Measurements from ENCODE around the gene SLC12A6.

SLC12A6 gene

DNA sequence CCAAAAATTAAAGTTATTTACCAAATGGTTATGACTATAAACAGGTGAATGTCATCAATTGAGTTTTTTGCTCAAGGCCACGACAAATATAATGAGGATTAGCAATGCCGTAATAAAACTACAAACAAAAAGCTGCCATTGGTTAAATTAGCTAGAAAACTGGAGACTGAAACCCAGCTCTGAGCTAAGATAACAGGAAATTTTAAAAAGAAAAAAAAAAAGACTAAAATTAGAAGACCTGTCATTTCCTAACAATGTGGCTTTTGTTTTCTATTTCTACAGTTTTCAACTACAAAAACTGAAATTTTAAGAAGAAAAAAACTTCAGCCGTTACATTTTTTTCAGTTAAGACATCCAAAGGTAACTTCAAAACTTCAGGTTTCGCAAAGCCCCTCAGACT is 9.7 kb downstream of the SLC12A6 start:
- DNase-seq: no peak

DNA sequence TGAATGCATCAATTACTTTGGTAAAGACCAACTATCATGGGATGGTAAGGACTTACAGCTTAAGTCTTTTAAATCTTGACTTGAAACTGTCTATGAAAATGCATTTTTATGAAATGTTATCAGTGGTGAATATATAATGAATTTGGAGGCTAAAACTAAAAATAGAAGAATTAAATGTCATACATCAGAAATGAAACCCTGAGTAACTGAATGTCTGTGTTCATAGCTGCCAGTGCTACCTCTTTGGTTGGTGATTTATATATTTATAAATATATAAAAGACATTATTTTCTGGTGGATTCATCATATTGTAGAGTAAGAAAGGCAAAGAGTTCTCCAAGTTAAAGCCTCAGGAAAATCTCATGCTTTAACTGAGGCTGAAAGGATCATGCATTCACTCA is 12.2 kb downstream of the SLC12A6 start:
- no peak for DNase-seq

DNA sequence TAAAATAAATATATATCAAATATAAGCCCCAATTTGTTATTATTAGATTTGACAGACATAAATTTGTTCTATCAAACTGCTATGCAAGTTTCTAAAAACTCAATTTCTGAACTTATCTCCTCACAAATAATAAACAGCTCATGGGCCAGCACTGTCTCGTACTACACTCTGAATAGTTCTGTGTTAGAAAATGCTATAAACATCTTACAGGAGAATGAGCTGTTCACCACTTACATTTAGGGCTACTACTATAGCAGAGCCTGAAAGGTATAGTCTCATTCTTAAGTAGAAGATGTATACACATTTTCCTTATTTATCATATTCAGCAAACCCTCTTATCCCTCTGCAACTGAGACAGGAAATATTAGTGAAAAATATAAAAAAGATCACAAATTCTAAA is 12.6 kb downstream of the SLC12A6 start:
- DNase-seq: no peak

DNA sequence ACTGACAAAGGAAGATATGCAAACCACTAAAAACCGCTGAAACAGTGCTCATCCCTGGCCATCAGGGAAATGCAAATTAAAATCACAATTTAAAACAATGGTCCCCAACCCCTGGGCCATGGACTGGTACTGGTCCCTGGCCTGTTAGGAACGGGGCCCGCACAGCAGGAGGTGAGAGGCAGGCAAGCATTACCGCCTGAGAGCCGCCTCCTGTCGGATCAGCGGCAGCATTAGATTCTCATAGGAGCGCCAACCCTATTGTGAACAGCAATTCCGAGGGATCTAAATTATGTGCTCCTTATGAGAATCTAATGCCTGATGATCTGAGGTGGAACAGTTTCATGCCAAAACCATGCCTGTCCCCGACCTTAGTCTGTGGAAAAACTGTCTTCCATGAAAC is 14.4 kb downstream of the SLC12A6 start:
- no peak for DNase-seq

DNA sequence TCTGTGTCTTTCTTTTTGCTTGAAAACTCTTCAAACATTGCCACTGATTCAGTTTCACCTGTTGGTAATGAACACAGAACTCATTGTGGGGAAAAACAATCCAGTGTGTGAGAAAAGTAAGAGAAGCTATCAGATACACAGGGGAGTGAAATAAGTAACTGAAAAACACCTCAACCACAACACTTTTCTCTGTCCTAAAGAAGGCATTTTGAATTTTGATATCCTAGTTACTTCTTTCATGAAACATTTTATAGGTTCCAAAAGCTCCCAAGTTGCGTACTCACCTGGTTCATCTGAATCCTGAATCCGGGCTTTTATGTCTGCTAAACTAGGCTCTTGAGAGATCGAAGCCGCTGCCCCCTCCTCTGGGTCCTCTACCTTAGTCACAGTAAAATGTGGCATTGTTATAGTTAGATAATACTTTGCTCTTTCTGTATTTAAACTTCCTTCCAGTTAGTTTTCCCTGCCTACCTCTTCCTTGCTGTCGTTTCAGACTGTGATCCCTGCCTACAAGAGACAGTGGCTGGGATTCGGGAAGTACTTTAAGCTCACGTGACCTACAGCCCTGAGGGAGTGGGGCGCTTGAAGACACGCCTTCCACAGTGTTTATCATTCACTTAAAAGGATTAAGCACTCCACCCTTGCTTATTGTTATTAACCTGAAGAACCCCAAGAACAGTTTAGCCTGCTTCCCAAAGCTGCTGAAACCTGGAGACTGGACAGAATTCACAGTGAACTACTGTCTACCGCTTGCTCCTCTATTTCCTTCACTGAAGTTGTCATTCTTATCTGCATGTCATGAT is 19.1 kb downstream of the SLC12A6 start:
- peak; percentile 17 to 52 for DNase-seq

DNA sequence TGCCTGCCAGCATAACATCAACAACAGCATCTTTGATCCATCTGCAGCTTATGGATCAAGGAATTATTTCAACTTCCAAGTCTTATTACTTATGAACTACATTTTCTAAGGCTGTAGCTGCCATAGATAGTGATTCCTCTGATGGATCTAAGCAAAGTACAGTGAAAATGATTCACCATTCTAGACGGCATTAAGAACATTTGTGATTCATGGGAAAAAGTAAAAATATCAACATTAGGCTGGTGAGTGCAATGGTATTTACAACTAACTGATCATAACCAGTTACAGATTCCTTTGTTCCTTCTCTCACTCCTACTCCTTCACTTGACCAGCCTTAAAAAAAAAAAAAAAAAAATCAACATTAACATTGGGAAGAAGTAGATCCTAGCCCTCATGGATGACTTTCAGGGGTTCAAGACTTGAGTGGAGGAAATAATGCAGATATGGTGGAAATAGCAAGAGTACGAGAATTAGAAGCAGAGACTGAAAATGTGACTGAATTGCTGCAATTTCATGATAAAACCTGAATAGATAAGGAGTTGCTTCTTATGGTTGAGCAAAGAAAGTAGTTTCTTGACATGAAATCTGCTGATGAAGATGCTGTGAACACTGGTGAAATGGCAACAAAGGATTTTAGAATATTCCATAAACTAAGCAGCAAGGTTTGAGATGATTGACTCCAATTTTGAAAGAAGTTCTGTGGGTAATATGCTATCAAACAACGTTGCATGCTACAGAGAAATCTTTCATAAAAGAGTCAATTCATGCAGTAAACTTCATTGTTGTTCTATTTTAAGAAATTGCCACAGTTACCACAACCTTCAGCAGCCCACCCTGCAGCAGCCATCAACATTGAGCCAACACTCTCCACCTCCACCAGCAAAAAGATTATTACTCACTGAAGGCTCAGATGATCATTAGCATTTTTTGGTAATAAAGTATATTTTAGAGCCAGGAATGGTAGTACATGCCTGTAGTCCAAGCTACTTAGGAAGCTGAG is 22.8 kb downstream of the SLC12A6 start:
- DNase-seq: no peak

DNA sequence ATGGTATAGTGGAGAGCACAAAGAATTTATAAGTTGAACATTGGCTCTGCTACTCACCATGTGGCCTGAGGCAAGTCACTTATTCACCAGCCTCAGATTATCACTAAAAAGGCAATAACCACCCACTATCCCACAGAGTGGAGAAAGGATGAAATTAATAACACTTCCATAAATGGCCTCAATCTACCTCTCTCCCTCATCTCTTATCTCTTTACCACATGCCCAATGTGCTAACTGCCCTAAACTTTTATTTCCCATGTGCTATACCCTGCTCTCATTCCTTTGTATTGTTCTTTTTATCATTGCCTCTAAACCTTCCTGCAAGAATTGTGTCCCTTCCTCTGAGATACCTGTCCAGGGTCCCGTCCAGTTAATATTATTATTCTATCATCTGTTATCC is 26.0 kb downstream of the SLC12A6 start:
- no peak for DNase-seq

DNA sequence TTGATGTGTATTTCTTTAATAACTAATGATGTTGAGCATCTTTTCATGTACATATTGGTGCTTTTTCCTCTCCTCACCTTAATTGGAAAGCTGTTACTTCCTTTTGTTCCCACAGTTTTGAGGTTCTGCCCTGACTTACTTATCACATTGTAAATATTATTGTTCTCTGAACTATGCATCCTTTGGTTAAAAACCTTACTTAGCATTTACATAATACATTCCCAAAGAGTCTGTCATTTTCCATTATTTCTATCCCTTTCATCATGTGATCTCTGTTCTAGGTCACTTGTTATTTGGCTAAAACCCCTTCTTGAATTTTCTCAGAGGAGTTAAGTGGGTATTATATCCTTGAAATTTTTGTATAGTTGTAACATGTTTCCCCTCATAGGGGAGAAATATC is 33.0 kb downstream of the SLC12A6 start:
- no peak for DNase-seq

DNA sequence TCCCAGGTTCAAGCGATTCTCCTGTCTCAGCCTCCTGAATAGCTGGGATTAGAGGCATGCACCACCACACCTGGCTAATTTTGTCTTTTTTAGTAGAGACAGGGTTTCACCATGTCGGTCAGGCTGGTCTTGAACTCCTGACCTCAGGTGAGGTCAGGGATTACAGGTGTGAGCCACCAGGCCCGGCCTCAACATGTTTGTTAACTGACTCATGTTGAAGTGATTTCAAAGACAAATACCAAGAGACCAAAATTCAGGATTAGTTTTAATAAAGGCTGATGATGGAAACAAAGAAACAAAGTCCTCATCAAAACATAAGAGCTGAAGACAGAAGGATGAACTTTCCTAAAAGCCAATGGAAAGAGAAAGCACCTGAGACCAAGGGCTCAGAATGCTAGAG is 36.5 kb downstream of the SLC12A6 start:
- DNase-seq: no peak

DNA sequence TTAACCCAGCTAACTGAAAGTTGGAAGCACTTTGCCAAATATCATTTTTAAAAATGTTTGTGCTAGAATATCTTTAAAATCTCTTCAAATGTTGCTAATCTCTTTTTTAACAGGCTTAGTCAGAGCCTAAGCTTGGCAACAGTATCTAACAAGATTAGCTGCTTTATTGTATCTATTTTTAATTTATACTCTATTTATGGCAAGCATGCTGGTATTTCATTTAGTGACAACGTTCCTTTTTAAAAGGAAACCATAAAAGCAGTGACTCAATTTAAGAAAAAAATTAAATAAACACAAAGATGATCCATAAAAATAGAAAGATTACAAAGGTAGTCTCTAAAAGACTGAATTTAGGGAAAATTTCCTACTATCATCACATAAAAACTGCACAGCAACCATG is 40.5 kb downstream of the SLC12A6 start:
- DNase-seq: no peak

DNA sequence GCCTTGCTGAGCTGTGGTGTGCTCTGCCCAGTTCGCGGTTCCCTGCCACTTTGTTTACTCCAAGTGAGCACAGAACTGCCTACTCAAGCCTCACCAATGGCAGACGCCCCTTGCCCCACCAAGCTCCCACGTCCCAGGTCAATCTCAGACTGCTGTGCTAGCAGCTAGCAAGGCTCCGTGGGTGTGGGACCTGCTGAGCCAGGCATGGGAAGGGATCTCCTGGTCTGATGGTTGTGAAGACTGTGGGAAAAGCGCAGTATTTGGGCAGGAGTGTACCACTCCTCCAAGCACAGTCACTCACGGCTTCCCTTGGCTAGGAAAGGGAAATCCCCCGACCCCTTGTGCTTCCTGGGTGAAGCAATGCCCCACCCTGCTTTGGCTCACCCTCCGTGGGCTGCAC is 45.0 kb downstream of the SLC12A6 start:
- DNase-seq: no peak

DNA sequence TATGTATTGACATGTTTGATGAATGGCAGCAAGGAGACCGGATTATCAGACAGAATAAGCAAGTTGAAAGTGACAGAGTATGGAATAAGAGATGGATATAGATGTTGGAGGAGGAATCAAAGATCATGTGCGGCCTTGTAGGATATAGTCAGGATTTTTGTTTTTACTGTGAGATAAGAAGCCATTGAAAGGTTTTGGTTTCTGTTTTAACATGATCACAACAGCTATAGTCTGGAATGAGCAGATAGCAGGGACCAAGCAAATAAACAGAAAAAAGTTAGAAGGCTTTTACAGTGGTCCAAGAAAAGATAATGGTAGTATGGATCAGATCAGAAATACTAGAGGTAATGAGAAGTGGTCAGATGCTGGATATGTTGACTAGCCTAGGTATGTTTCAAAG is 52.6 kb downstream of the SLC12A6 start:
- DNase-seq: no peak

DNA sequence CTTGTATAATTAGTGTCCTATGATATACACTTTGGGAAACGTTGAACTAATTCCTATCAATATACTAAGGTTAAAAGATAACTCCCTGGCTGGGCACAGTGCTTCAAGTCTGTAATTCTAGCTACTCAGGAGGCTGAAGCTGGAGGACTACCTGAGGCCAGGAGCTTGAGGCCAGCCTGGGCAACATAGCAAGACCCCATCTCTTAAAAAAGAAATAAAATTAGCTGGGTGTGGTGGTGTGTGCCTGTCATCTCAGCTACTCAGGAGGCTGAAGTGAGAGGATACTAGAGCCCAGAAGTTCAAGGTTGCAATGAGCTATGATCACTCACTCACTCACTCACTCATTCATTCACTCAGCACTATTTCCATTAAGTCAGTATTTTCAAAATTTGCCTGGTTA is 55.2 kb downstream of the SLC12A6 start:
- no peak for DNase-seq

DNA sequence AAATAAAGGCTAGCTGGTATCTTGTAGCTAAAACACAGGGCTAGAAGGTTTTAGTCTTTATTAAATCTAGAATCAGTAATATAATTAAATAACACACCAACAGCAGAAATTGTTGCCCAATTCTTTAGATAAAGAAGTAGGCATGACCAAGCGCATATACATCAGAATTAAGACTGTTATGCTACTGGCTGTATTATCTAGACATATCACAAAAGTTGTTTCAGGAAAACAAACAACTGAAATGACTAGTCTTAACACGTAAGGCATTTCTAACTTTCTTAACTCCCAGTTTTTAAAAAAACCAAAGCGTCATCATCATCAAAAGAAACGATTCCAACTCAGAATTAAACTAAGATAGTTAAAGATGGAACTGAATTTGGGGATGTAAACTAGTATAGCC is 57.4 kb downstream of the SLC12A6 start:
- DNase-seq: no peak

DNA sequence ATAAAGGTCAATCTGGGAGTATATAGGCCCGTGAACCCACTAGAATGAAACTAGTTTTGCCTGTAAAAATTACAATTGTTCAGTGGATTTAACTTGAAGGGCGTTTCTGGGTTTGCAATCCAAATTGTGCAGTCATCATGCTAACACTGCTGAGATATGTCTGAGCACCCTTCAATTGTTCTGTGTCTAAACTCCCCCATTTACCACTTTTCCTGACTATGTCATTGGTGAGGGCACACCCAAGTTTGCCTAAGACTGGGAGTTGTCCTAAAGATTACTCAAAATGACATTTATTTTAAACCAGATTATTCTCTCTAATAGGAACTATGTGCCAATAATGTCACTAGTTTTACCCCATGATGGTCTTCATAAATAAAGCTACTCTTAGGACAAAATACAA is 58.2 kb downstream of the SLC12A6 start:
- DNase-seq: no peak

DNA sequence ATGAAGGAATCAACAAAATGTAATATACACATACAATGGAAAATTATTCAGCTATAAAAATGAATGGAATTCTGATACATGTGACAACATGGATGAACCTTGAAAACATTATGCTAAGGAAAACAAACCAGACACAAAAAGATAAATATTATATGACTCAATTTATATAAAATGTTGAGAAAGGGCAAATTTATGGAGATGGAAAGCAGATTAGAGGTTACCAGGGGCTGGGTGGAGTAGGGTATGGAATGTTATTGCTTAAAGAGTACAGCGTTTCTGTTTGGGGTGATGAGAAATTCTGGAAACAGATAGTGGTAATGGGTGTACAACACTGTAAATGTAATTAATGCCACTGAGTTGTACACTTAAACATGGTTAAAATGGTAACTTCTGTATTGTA is 61.9 kb downstream of the SLC12A6 start:
- no peak for DNase-seq

DNA sequence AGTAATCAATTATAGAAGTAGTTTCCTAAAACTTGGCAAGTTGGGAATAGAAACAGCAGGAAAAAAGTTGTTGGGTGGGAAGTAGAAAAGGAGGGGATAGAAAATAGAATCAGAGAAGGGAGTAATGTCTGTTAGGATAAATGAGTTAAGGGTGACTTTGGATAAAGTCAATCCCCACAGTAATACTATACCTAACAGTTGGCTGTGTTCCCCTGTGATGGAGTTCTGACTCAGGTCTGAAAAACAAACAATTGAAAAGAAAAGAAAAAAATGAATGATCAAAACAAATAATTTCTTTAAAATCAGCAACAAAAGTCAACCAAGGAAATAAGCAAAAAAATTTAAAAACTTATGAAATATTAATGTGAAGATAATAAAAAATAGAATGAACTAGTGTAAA is 62.4 kb downstream of the SLC12A6 start:
- no peak for DNase-seq

DNA sequence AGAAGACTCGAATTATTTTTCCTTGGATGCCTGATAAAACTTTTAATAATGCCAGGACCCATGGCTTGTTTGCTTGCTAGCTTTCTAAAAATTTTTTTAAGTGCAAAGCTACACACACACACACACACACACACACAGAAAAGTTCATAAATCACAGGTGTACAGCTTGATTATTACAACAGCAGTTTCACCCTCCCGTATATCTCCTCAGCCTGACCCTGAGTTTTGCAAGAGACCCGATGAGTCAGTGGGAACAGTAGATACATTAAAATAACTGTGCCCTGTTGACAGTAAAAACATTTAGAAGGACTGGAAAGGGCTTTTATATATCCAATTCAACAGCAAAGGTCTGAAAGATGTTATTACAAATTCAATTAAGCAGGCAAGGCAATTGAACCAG is 66.1 kb downstream of the SLC12A6 start:
- DNase-seq: no peak

DNA sequence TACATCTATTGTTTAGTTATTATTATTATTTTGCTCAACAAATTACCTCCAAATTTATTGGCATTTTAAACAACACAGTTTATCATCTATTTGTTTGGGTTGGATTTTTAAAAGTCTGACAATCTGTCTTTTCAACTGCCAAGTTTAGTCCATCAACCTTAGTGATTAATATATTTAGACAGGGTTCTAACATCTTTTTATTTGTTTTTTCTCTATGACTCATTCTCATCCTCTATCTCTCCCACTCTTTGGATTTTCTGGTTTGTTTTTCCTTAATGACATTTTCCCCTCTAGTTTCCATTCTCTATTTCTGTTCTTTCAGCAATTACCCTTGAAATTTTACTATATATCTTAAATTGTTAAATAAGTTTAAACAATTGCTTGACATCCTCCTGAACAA is 70.8 kb downstream of the SLC12A6 start:
- DNase-seq: no peak

DNA sequence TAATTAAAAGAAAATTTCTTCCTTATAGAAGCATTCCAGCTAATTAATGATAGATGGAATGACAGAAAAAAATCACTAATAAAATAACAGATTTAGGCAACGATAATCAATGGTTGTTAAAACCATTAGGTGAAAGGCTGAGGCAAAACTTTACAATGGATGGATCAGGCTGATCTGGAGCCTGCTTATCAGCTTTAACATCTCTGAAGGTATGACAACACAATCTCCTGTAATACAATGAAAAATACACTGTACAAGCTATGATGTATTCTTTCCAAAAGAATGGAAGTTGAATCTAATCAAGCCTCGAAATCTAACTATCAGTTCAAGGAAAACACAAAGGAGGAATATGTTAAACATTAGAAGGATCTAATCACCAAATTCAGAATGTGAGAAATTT is 73.5 kb downstream of the SLC12A6 start:
- no peak for DNase-seq

DNA sequence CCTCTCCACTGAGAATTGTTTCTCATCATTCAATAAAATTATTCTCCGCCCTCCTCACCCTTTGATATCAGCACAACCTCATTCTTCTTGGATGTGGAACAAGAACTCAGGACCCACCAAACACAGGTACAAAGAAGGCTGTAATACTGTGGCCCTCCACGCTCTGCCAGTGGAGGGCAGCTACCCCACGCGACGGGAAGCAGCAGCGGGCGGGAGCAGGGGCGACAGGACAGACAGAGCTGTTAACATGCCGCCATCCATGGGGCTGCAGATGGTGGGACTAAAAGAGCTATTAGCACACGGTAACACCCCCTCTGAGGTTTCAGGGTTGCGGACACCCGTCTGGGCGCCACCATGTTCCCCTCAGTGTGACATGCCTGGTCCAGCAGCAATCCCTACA is 75.2 kb downstream of the SLC12A6 start:
- no peak for DNase-seq

DNA sequence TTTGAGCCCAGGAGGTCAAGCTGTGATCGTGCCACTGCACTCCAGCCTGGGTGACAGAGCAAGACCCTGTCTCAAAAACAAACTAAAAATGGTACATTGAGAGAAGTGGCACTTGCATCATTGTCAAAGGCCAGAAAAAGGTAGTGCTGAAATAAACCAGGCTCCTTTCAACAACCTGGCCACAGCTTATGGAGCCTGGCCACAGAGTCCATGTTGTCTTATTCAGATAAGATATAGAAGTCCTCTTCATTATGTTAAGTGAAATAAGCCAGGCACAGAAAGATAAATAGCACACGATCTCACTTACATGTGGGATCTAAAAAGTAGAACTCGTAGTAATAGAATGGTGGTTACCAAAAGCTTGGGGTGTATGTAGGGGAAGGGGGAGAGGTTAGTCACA is 78.0 kb downstream of the SLC12A6 start:
- no peak for DNase-seq

DNA sequence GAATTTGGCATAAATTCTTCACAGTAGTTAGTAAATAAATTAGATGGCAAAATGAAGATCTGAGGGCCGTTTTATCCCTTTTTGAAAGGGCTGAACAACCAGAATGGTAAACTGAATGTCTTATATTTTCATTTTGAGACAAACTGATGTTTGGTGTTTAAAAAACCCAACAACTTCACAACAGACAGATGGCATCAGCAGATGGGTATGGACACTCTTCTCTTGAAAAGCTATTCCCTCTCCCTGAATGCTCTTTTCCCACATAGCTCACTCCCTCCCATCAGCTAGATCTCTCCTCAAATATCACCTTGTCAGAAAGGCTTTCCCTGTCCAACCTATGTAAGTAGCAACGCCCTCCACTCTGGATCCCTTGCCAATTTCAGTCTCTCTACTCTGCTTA is 79.4 kb downstream of the SLC12A6 start:
- no peak for DNase-seq

DNA sequence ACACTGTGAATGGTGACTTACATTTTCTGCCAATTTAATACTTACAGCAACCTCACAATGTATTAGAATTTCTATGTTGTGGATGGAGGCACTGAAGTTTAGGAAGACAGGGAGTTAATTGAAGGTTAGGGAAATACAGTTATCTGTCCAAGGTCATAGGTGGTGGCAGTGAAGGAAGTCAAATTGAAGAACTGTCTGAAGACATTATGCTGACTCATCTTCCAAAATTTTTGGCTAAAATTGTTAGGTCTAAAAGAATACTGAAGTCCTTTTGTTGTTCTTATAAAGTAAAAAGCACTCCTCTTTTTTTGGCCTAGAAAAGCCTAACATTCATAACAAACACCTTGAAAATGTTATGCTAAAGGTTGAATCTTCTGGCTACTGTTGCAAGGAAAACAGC is 85.0 kb downstream of the SLC12A6 start:
- DNase-seq: no peak
